GM21786 (cell line): ENCODE measurements around the gene AFTPH.
A peak's percentile ranks its signal among the peaks of the same experiment; 100 is the strongest.

ENCODE experiments used
- ATAC-seq: cut with Tn5 transposase; IDR thresholded peaks from one replicate; pipeline ENCODE4 v1.9.1; 2021; ENCODE audit not compliant: unreplicated experiment

Gene AFTPH

DNA sequence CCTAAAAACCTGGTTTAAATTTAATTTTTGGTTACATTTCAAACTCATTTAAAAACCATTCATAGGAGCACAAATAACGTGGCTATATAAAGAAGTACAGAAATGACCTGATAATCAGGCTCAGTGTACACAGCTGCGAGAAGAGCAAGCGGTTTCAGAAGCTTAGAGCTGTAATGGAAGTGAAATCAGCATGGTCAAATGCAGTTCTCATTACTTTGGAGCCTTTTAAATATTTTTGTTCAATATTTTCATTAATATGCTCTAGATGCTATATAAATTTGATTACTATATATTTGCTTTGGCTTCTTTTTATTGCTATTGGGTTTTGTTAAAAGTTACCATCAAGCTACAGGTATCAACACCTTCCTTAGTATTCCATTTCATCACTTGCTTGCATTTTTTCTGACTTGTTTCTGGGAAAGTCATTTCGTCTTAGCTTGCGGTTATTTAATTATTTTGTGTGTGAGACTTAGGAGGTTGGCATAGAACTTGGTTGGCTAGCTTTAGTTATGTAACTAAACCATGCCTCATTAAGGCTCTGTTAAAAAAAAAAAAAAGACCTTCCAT is 58.7 kb downstream of the AFTPH start:
- ATAC-seq = peak; percentile 88

DNA sequence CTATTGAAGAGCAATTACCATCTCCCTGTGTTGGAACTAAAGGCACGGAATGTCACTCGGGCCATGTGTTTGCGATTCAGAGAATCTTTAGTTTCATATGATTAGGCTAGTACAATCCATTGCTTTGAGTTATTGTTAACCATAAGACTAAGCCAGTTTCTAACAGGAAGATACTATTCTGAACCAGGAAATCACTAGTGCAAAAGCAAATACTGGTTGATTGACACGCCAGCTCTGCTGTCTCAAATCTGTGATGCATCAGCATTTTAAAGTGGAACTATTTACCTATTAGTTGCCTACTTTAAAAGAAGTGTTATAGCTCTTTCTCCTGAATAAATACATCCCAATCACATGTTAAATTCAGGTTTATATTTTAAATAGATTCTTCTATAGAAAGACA is 61.9 kb downstream of the AFTPH start:
- ATAC-seq = no peak

DNA sequence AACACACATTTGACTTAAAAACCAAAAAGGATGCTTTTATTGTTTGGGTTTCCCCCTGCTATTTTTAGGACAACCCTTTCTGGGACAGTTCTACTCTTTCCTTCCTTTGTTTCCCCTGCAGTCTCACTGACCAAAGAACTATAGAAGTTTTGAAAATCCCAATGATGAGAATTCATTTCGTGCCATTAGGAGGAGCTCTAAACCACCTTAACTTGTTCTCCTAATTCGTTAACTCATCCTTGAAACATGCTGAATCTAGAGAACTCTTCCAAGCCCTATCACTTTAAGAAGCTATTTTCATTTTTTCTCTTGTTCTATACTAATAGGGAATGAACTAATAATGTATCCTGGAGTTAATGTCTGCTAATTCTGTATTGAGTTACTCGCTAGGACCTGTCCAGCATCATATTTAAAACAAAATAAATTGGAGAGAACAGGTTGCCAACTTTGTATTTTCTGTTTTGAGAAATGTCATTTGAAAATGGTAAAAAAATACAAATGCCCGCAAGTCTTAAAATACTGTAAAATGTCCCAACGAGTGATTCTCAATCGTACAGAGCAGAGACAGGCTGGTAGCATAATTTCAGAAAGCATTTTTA is 62.9 kb downstream of the AFTPH start:
- ATAC-seq = no peak

DNA sequence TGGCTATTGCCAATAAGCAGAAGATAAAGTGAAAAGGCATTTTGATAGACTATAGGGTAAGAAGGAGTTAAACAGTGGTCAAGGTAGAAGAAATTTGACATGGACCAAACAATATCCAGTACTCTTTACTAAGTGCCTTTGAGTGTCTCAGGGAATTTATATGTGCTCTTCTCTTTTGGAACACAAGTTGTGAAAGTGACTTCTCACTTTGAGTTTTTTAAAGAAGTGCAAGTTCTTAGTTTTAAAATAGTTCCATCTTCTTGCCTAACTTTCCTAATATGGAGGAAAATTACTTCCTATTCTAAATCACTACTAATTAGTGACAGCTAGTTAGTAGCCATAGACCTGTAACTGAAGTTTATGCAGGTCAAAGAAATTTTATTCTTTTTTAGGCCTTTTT is 63.4 kb downstream of the AFTPH start:
- ATAC-seq = no peak

DNA sequence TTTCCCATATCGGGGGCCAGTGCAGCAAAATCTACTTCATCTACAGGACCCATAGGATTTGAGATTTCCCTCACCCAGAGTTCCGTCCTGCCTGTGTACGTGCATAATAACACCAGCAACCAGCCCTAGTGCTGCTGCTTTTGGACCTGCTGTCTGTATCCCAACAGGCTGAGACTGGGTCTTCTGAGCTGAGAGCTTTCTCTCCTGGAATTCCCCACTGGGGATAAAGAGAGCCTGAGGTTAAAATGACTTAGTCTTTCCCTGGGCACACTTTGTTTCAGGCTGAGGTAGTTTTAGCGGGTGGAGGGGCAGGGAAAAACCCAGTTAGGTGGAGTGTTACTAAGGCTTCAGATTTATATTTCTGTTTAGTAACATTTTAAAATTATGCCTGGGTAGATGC is 67.1 kb downstream of the AFTPH start:
- ATAC-seq = no peak

DNA sequence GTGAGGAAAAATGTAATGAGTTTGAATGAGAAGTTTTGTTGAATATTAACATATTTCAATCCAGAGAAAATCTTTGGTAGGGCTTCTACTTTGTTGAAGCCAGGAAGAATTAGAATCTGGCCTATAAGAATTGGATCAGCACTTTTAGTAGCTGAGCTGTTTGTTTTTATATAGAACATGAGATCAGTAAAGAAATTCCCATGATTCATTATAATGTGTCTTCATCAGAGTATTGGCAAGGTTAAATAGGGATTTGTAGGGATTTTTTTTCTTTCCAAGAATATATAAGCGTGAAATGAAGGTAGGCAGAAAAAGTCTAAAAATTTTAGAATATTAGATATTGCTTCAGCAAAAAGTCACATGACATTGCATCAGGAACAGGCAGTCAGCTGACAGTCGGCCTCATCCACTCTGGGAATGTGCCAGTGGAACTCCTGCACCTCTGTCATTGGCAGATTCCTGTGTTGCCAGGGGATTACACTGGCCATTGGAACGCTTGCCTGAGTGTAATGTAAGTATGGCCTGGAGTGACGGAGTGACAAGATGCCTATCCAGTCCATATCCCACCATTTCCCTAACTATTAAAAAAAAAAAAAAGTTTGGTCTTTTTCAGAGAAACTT is 69.0 kb downstream of the AFTPH start:
- no peak for ATAC-seq

DNA sequence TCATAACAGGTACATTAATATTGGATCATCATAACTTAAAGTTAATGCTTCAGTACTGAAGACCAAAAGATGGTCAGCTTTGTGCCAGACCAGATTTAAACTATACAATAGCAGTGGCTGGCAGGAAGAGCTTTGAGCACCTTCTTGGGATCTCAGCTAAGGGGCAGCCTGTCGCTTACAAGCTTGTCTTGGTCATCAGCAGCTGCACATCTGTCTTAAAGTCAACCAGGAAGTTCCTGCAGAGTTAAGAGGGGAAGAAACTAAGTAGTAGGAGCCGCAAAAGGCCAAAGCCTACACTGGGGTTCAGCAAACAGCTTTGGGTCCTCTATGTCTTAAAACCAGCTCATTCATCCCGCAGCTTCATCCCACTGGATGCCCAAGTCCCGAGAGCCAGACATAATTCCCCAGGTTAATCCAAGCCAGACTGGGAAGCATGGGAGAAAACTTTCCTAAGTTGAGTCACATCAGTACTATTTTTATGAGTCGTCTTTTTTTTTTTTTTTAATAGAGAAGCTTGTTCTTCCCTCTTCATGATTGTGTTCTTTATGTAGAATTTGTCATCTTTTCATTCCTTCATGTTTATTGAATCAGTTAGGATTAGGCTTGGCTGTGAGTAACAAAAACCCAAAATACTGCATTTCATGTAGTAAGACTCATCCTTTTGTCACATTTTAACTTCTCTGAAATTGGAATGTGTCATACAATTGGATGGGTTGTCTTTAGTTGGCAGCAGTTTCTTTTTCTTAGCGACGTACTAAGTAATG is 70.3 kb downstream of the AFTPH start:
- ATAC-seq = no peak

DNA sequence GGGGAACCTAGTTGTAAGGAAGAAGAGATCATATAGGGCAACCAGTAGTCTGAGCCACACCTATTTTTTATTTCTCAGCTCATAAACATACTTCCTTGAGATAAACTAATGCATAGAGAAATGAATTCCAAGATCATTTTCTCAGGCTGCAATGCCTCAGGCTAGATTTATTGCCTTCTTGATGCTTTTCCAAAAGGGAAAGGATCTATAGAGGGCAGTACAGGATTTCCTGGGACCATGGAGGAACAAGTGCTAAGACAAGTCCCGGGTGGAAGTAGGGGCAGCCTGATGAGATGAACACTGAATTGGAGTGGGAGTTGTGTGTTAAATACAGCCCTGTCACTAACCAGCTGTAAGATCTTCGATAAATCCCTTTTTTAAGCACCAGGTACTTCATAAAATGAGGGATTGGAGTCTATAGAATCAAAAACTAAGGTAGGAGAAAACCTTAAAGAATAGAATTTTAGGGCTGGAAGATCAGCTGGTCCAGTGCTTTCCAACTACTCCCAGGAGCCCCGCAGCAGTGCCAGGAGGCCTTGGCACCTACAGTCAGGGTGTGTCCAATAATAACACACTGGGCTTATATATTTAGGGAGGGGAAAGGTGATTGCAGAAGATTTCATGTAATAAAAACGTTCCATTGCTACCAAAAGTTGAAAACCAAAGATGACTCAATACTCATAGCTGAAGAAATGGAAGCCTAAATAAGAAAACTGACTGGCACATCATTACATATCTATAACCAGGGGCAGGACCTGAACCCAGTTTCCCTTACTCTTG is 71.5 kb downstream of the AFTPH start:
- no peak for ATAC-seq

DNA sequence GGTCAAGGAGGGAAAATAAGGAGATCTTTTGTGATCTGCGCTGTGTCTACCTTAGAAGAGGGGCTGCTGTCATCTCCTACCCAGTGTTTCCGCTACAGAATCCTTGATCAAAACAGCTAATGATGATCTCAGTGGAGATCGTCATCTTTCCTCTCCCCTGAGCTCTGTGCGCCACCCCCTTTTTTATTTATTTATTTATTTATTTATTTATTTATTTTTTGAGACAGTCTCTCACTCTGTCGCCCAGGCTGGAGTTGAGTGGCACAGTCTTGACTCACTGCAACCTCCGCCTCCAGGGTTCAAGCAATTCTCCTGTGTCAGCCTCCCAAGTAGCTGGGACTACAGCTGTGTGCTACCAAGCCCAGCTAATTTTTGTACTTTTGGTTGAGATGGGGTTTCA is 74.1 kb downstream of the AFTPH start:
- ATAC-seq = no peak

DNA sequence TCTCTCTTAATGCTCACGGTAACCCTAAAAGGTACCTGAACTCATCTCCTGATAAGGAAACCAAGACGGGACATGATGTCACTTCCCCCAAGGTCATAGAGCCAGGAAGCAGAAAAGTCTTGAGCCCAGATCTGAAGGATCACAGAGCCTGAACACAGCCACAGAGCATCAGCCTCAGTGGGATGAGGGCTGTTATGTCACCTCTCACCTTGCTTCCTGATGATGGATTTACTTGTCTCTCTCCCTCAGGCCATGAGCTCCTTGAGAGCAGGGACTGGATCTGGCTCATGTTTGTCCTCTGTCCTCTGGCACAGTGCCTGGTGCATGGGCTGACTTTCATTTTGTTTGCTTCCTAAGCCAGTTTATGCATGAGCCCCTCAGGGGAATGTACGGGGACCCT is 75.3 kb downstream of the AFTPH start:
- no peak for ATAC-seq

DNA sequence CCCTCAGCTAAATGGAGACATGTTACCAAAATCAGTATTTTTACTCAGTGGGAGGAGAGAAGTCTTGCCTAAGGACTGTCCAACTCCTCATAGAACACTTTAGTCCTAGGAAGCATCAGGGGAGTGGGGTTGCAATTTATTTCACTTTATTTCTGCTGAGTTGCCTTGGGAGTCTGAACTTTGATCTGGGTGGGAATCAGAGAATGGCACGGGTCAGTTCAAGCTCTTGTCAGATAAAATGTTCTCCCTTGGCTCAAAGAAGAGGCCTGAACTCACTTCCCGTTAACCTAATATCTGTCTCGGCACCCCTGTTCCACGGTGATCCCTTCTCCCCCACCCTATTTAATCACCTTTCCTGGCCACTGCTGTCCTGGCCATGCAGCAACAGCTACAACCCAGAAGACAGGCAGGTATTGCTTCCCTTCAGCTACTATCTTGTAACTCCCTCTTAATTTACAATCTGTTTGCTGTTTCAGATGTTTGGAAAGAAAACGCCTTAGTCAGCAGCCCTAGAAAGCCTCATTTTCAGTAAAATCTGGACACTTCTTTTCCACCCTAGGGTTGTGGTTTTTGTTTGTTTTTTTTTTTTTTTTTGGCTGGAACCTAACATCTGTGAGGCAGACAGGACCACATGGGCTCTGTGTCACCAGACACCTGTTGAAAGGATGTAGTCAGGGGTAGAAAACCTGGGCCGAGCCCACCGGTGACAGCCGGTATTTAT is 77.1 kb downstream of the AFTPH start:
- ATAC-seq = no peak

DNA sequence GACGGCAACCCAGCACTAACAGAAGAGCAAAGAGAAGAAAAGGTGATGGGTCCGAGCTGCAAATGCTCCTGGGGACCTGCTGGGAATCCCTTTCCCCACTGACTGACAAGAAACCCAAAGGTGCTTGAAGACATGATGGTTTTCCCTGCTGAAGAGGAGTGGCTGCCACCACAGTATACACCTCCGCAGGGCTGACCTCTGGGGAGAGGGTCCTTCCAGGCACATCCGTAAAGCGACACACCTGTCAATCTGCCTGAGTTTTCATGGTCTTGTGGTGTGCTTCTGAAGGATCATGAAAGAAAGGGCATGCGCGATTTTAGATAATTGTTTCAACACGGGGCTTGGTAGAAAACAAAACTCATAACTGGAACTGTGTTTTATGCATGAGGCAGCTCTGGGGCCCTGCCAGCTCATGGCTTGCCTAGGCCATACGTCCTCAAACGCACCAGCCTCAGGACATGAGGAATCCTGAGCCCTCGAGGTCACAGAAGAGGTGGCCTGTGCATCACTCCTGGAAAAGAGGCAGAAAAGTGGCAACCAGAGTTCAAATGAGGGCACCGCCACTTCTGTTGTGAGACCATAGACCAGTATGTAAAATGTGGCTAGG is 77.8 kb downstream of the AFTPH start:
- no peak for ATAC-seq

DNA sequence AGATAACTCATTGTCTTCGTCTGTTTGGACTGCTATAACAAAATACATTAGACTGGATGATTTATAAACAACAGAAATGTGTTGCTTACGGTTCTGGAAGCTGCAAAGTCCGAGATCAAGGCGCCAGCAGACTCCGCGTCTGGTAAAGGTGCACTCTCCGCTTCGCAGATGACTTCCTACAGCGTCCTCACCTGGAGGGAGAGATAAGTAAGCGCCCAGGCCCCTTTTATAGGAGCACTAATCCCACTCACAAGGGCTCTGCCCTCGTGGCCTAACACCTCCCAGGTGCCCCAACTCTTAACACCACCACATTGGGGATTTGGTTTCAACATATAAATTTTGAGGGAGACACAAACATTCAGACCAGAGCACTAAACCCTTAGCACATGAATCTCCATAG is 78.3 kb downstream of the AFTPH start:
- ATAC-seq = no peak

DNA sequence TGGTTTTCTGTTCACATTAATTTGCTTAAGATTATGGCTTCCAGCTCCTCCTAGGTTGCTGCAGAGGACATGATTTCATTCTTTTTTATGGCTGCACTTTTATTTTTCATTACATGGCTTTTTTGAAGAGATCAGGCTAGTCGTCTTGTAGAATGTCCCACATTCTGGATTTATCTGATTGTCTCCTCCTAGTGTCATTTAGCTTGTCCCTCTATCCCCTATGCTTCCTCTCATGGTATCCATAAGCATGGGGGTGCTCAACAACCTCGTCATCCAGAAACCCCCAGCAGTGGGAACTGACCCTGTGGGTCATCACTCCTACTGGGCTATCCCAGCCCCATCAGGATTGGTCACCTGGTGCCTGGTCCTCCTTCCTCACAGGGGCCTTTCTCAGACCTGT is 80.0 kb downstream of the AFTPH start:
- no peak for ATAC-seq

DNA sequence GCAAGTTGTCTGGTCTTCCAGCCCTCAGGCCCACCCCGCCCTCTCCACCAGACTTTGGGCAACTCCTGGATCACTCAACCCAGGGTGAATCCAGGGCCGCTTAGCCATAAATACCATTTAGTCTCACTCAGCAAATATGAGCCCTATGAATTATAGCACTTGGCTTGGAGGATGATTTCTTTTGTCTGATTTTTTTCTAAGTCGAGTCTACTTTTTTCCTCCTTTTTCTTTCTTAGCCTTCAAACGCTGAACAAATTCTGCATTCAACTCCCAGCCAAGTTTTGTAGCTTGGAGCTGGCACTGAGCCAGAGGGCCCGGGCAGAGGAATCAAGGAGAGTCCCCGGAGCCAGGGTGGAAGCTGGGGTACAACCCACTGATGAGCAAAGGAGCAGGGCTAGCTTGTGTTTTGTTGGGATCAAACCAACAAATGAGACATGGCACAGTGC is 80.9 kb downstream of the AFTPH start:
- no peak for ATAC-seq

DNA sequence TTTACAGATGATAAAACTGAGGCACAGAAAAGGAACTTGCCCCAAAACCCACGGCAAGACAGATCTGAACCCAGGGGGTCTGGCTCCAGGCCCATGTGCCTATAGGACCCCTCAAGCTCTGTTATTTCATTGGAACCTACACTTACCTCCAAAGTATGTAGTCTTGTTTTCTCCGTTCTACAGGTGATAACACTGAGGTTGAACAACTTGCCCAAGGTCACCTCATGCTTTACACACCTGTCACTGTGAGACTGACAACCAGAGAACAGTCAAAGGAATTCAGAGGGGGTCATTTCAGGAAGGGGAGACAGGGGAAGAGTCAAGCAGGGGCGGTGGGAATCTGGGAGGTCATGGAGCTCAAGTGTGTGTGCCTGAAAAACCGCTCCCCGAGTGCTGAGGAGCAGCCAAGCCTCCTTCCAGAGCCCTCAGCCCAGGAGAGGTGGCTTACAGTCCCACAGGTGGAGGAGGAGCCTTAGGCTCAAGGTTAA is 81.9 kb downstream of the AFTPH start:
- ATAC-seq = no peak

DNA sequence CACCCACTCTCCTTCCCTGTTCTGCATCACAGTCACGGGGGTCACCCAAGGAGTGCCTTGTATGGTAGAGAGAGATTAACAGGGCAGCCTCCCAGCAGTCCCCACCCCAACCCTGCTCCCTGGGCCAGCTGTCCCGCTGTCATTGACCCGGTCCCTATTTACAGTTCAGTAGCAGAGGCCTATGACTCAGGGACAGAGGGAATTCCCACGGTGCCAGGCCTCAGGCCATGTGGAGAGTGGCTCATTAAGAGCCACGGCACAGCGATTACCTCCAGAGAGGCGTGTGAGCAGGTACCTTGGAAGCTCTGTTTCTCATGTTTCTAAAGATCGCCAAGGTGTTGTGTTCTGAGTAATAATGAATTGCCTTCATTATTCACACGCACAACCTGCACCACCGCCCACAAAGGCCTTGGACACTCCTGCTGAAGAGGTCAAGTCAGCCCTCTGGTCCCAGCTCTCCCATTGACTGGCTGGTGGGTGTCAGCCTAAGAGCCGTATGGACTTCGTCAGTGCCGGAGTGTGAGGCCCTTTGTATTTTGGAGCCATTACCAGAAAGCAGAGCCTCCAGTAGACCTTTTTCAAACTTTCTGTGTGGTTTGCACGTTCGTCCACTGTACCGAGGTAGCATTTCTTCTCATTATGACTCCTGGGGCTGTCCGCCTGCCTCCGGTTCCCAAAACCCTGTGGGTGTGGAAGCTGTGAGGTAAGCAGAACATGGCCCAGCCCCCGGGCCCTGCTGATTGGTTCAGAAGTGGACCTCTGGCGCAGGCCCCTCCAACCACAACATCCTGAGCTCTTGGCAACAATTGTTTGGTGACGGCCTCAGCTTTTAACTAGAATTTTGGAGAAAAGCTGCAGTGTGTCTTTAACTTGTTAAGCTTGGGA is 82.6 kb downstream of the AFTPH start:
- ATAC-seq = peak; percentile 83

DNA sequence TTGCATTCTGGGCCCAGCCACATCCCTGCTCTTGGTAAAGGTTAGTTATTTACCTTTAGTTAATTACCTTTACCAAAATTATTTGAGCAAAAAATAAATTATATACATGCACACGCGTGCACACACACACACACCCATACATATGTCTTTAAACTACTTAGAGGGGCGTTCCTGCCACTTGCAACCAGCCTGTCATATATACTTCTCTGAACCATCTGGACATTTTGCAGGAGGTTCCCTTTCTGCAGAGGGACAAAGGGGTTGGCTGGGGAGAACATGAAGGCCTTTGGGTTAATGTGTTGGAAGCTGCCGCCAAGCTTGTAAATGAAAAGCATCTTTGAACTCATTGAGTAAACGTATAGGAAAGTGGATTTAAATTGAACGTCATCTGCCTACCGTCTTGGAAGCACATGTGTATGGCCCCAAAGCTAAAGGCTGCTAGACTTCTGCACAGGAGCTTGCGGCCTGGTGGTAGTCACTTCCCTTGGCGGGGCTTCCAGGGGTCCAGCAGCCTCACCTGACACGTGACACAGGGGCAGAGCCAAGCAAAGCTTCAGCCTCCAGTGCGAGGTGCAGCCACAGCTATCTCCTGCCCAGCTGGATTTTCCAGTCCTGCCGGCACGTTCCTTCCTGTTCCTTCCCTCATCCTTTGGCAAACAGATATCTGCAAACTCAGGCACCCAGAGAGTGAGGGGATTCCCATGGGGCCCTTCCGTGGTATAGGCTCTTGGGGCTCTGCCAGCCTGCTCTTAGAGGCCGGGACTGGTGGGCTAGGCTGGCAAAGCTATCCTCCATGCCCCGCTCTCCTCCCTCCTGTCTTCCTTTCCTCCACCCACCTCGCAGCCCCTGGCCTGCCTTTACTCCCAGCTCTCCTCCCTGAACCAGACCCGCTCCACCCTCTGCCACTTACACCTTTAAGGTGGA is 83.5 kb downstream of the AFTPH start:
- ATAC-seq = no peak
